Left hindlimb (tissue), 1 donor: ENCODE measurements around the gene LONP2.
"Not testable (repeated sequence)": the region's sequence is repeated elsewhere in the genome, so short reads cannot be mapped to it uniquely, and the experiment has no call there.

Experiments used
- DNase-seq: peaks from one replicate; pipeline ENCODE4 v3.0.0-alpha.2; 2018

LONP2 gene

GRCh38 chr16:48370229-48370628 is 126.1 kb downstream of the LONP2 start:
- DNase-seq: no peak

- DNase-seq: not testable (repeated sequence)
These were observed 126.7 kb downstream of the LONP2 start for GRCh38 chr16:48370668-48371392.

GRCh38 chr16:48371393-48371780 is 127.3 kb downstream of the LONP2 start:
- DNase-seq: no peak

GRCh38 chr16:48372744-48373143 is 128.6 kb downstream of the LONP2 start:
- no peak for DNase-seq

- DNase-seq: no peak
These were observed 129.3 kb downstream of the LONP2 start for GRCh38 chr16:48373258-48374029.

GRCh38 chr16:48374255-48374654 is 130.2 kb downstream of the LONP2 start:
- DNase-seq: no peak

GRCh38 chr16:48377301-48377700 is 133.2 kb downstream of the LONP2 start:
- DNase-seq: not testable (repeated sequence)

- DNase-seq: no peak
These were observed 134.2 kb downstream of the LONP2 start for GRCh38 chr16:48378276-48378675.

- no peak for DNase-seq
These were observed 134.7 kb downstream of the LONP2 start for GRCh38 chr16:48378836-48379235.

GRCh38 chr16:48381201-48381600 is 137.1 kb downstream of the LONP2 start:
- DNase-seq: no peak

- no peak for DNase-seq
These were observed 138.0 kb downstream of the LONP2 start for GRCh38 chr16:48382131-48382530.

GRCh38 chr16:48383009-48383876 is 139.1 kb downstream of the LONP2 start:
- DNase-seq: no peak

- no peak for DNase-seq
These were observed 139.9 kb downstream of the LONP2 start for GRCh38 chr16:48383877-48384519.

- DNase-seq: peak; percentile 79
These were observed 140.6 kb downstream of the LONP2 start for GRCh38 chr16:48384520-48385252.

- DNase-seq: peak; percentile 90
These were observed 141.4 kb downstream of the LONP2 start, which contains the start of gene SIAH1 for GRCh38 chr16:48385253-48386150. Gene SIAH1, minus strand, starts transcription at chr16:48385413. Its CDS starts 22,985 bp downstream, at chr16:48362428.

GRCh38 chr16:48386559-48387312 is 142.6 kb downstream of the LONP2 start:
- no peak for DNase-seq

- DNase-seq: no peak
These were observed 148.3 kb downstream of the LONP2 start for GRCh38 chr16:48392407-48392806.

- DNase-seq: no peak
These were observed 149.6 kb downstream of the LONP2 start for GRCh38 chr16:48393485-48394354.

GRCh38 chr16:48394355-48394703 is 150.2 kb downstream of the LONP2 start:
- no peak for DNase-seq
